SH-SY5Y (cell line): Measurements from ENCODE around the gene TIMM50.

Experiments used
- GATA2 ChIP-seq: IDR thresholded peaks from 2 replicates; pipeline ENCODE4 v1.6.1; 2011; ENCODE audit warnings: mild to moderate bottlenecking, low read depth, low read length
- GATA3 ChIP-seq: IDR thresholded peaks from 2 replicates; pipeline ENCODE4 v1.6.1; 2011; ENCODE audit warnings: low read depth, mild to moderate bottlenecking, low read length, moderate library complexity

The TIMM50 gene

GRCh38 chr19:39481676-39482075, 1.0 kb downstream of the TIMM50 start:
- TF ChIP-seq GATA3, result no peak
- no peak for TF ChIP-seq GATA2

- TF ChIP-seq GATA3, result no peak
- TF ChIP-seq GATA2, result no peak
Measured at GRCh38 chr19:39483141-39483540, 2.5 kb downstream of the TIMM50 start.

- TF ChIP-seq GATA2, result no peak
- no peak for TF ChIP-seq GATA3
Measured at GRCh38 chr19:39489756-39490155, 9.1 kb downstream of the TIMM50 start.

- no peak for TF ChIP-seq GATA2
- TF ChIP-seq GATA3, result no peak
Measured at GRCh38 chr19:39492225-39492624, 11.6 kb downstream of the TIMM50 start.

- TF ChIP-seq GATA3 (no peak), GATA2 (no peak)
Measured at GRCh38 chr19:39492788-39493187, 12.2 kb downstream of the TIMM50 start.

GRCh38 chr19:39494661-39495060, 14.0 kb downstream of the TIMM50 start:
- TF ChIP-seq GATA3 (no peak), GATA2 (no peak)

- TF ChIP-seq GATA2, result no peak
- TF ChIP-seq GATA3, result no peak
Measured at GRCh38 chr19:39496063-39496462, 15.4 kb downstream of the TIMM50 start.

- TF ChIP-seq GATA2 (no peak), GATA3 (no peak)
Measured at GRCh38 chr19:39497701-39497995, 17.0 kb downstream of the TIMM50 start.

GRCh38 chr19:39497996-39498797, 17.6 kb downstream of the TIMM50 start:
- TF ChIP-seq GATA2 (no peak), GATA3 (no peak)

GRCh38 chr19:39498798-39499642, 18.4 kb downstream of the TIMM50 start, which contains the start of gene DLL3:
DLL3 (plus strand) TSS chr19:39498947; CDS start chr19:39498975, 28 bp downstream.
- no peak for TF ChIP-seq GATA3
- no peak for TF ChIP-seq GATA2

- no peak for TF ChIP-seq GATA3
- TF ChIP-seq GATA2, result no peak
Measured at GRCh38 chr19:39499932-39500331, 19.3 kb downstream of the TIMM50 start.

- TF ChIP-seq GATA2 (no peak), GATA3 (no peak)
Measured at GRCh38 chr19:39500543-39500942, 19.9 kb downstream of the TIMM50 start.

- TF ChIP-seq GATA2 (no peak), GATA3 (no peak)
Measured at GRCh38 chr19:39501340-39501739, 20.7 kb downstream of the TIMM50 start.

GRCh38 chr19:39502640-39503417, 22.2 kb downstream of the TIMM50 start:
- TF ChIP-seq GATA3 (no peak), GATA2 (no peak)

- no peak for TF ChIP-seq GATA2
- no peak for TF ChIP-seq GATA3
Measured at GRCh38 chr19:39506598-39506943, 25.9 kb downstream of the TIMM50 start.
